Upper lobe of left lung (tissue), 4 donors: ENCODE results near the gene ZNF200.

Source experiments
- EP300 ChIP-seq, 4 donors: sonication (generic); formaldehyde crosslinking; IDR thresholded peaks; one replicate each; pipeline ENCODE4 v1.5.1; 2017; ENCODE audit warnings: antibody characterized with exemption in 4 of 4, control low read depth in 2 of 4
- POLR2A ChIP-seq, 4 donors: fragments of 450-650 bp; IDR thresholded peaks; one replicate each; pipeline ENCODE4 v1.5.1; 2016 to 2017; ENCODE audit warnings: antibody characterized with exemption in 4 of 4, mild to moderate bottlenecking in 2 of 4
- TF ChIP-seq, protein P1 (sequence below), 6 experiments: fragments of 450-650 bp in 4 of 6; fragments of 200-600 bp in 2 of 6; sonication (generic) in 2 of 6; IDR thresholded peaks; one replicate each; pipeline ENCODE4 v1.5.1; 2016 to 2019; ENCODE audit warnings: antibody characterized with exemption in 6 of 6

DNA sequence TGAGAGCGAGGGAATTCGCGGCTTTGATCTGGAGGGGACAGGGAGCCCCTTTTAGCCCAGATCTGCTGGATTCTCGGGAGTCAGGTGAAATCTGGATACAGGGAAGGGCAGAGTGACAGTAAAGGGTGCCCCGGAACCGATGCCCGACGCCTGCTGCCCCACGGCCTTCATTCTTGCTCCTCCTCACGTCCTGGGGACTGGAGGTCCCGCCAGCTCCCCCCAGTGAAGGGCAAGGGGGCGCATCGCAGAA is 46.4 kb downstream of the ZNF200 start:
- TF ChIP-seq, protein P1, sequence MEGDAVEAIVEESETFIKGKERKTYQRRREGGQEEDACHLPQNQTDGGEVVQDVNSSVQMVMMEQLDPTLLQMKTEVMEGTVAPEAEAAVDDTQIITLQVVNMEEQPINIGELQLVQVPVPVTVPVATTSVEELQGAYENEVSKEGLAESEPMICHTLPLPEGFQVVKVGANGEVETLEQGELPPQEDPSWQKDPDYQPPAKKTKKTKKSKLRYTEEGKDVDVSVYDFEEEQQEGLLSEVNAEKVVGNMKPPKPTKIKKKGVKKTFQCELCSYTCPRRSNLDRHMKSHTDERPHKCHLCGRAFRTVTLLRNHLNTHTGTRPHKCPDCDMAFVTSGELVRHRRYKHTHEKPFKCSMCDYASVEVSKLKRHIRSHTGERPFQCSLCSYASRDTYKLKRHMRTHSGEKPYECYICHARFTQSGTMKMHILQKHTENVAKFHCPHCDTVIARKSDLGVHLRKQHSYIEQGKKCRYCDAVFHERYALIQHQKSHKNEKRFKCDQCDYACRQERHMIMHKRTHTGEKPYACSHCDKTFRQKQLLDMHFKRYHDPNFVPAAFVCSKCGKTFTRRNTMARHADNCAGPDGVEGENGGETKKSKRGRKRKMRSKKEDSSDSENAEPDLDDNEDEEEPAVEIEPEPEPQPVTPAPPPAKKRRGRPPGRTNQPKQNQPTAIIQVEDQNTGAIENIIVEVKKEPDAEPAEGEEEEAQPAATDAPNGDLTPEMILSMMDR (IDR thresholded peaks at IDR 0.05): no peak
- TF ChIP-seq EP300 (IDR thresholded peaks at IDR 0.05) (no peak), POLR2A (IDR thresholded peaks at IDR 0.05) (no peak)
